HEK293 (cell line): Measurements from ENCODE around the gene SAP25.
A peak's percentile ranks its signal among the peaks of the same experiment; 100 is the strongest.

Experiments
- FEZF1 ChIP-seq: fragments of 450-650 bp; formaldehyde crosslinking; IDR thresholded peaks from 2 replicates; pipeline ENCODE4 v1.5.1; 2016; ENCODE audit warnings: missing biosample characterization, missing genetic modification characterization
- GLIS2 ChIP-seq: fragments of 450-650 bp; formaldehyde crosslinking; IDR thresholded peaks from 2 replicates; pipeline ENCODE4 v1.5.1; 2016; ENCODE audit warnings: missing biosample characterization, missing genetic modification characterization
- HOXA7 ChIP-seq: sonication (generic); formaldehyde crosslinking; IDR thresholded peaks from 2 replicates; pipeline ENCODE4 v1.8.1; 2022; ENCODE audit warnings: missing genetic modification reagents, borderline replicate concordance
- KLF16 ChIP-seq: fragments of 450-650 bp; formaldehyde crosslinking; IDR thresholded peaks from 2 replicates; pipeline ENCODE4 v1.5.1; 2017; ENCODE audit warnings: missing biosample characterization, missing genetic modification characterization
- PRDM1 ChIP-seq: fragments of 450-650 bp; formaldehyde crosslinking; IDR thresholded peaks from 2 replicates; pipeline ENCODE4; 2016; ENCODE audit warnings: missing biosample characterization, missing genetic modification characterization
- SCRT1 ChIP-seq: fragments of 450-650 bp; formaldehyde crosslinking; IDR thresholded peaks from 2 replicates; pipeline ENCODE4 v1.5.1; 2016; ENCODE audit warnings: missing biosample characterization, missing genetic modification characterization, borderline replicate concordance
- YY2 ChIP-seq: fragments of 450-650 bp; formaldehyde crosslinking; IDR thresholded peaks from 2 replicates; pipeline ENCODE4 v1.5.1; 2016; ENCODE audit warnings: missing biosample characterization, missing genetic modification characterization
- ZIC2 ChIP-seq: fragments of 450-650 bp; formaldehyde crosslinking; IDR thresholded peaks from 2 replicates; pipeline ENCODE4 v1.5.1; 2016; ENCODE audit warnings: missing biosample characterization, missing genetic modification characterization
- ZNF146 ChIP-seq: fragments of 450-650 bp; formaldehyde crosslinking; IDR thresholded peaks from 2 replicates; pipeline ENCODE4 v1.5.1; 2016; ENCODE audit warnings: missing biosample characterization, missing genetic modification characterization
- ZNF223 ChIP-seq: fragments of 450-650 bp; formaldehyde crosslinking; IDR thresholded peaks from 2 replicates; pipeline ENCODE4 v1.5.1; 2016; ENCODE audit warnings: missing biosample characterization, missing genetic modification characterization
- ZNF239 ChIP-seq: fragments of 450-650 bp; formaldehyde crosslinking; IDR thresholded peaks from 2 replicates; pipeline ENCODE4 v1.5.1; 2016; ENCODE audit warnings: missing biosample characterization, missing genetic modification characterization
- ZNF266 ChIP-seq: fragments of 450-650 bp; formaldehyde crosslinking; IDR thresholded peaks from 2 replicates; pipeline ENCODE4 v1.5.1; 2016; ENCODE audit warnings: missing biosample characterization, missing genetic modification characterization, low read depth
- ZNF311 ChIP-seq: fragments of 450-650 bp; formaldehyde crosslinking; IDR thresholded peaks from 2 replicates; pipeline ENCODE4 v1.5.1; 2017; ENCODE audit warnings: missing biosample characterization, missing genetic modification characterization, borderline replicate concordance
- ZNF366 ChIP-seq: fragments of 450-650 bp; formaldehyde crosslinking; conservative IDR thresholded peaks from 2 replicates; pipeline ENCODE4 v1.5.1; 2016; ENCODE audit warnings: missing biosample characterization, missing genetic modification characterization
- ZNF48 ChIP-seq: fragments of 450-650 bp; formaldehyde crosslinking; IDR thresholded peaks from 2 replicates; pipeline ENCODE4 v1.5.1; 2016; ENCODE audit warnings: missing biosample characterization, missing genetic modification characterization
- ZNF501 ChIP-seq: fragments of 450-650 bp; formaldehyde crosslinking; IDR thresholded peaks from 2 replicates; pipeline ENCODE4 v1.5.1; 2016; ENCODE audit warnings: missing biosample characterization, missing genetic modification characterization
- ZNF513 ChIP-seq: fragments of 450-650 bp; IDR thresholded peaks from 2 replicates; pipeline ENCODE4 v1.5.1; 2018; ENCODE audit warnings: missing biosample characterization, missing genetic modification characterization
- ZNF529 ChIP-seq: fragments of 450-650 bp; formaldehyde crosslinking; IDR thresholded peaks from 2 replicates; pipeline ENCODE4 v1.5.1; 2017; ENCODE audit warnings: missing genetic modification characterization, missing biosample characterization; ENCODE audit not compliant: insufficient replicate concordance
- ZNF561 ChIP-seq: fragments of 450-650 bp; IDR thresholded peaks from 2 replicates; pipeline ENCODE4 v1.5.1; 2018; ENCODE audit warnings: missing biosample characterization, missing genetic modification characterization, borderline replicate concordance
- ZNF596 ChIP-seq: fragments of 450-650 bp; IDR thresholded peaks from 2 replicates; pipeline ENCODE4 v1.5.0; 2018; ENCODE audit warnings: missing biosample characterization, mild to moderate bottlenecking, missing genetic modification characterization, moderate library complexity
- ZNF623 ChIP-seq: fragments of 450-650 bp; formaldehyde crosslinking; IDR thresholded peaks from 2 replicates; pipeline ENCODE4 v1.5.1; 2016; ENCODE audit warnings: missing biosample characterization, missing genetic modification characterization
- ZNF624 ChIP-seq: fragments of 450-650 bp; formaldehyde crosslinking; IDR thresholded peaks from 2 replicates; pipeline ENCODE4 v1.5.1; 2017; ENCODE audit warnings: missing biosample characterization, missing genetic modification characterization
- ZNF654 ChIP-seq: fragments of 450-650 bp; formaldehyde crosslinking; IDR thresholded peaks from 2 replicates; pipeline ENCODE4 v1.5.1; 2016; ENCODE audit warnings: low read depth, missing biosample characterization, missing genetic modification characterization
- ZNF658 ChIP-seq: fragments of 450-650 bp; formaldehyde crosslinking; IDR thresholded peaks from 2 replicates; pipeline ENCODE4; 2016; ENCODE audit warnings: missing biosample characterization, missing genetic modification characterization
- ZNF664 ChIP-seq: fragments of 450-650 bp; formaldehyde crosslinking; IDR thresholded peaks from 2 replicates; pipeline ENCODE4 v1.5.1; 2016; ENCODE audit warnings: missing biosample characterization, missing genetic modification characterization
- ZNF792 ChIP-seq: fragments of 450-650 bp; formaldehyde crosslinking; IDR thresholded peaks from 2 replicates; pipeline ENCODE4 v1.5.1; 2016; ENCODE audit warnings: missing biosample characterization, missing genetic modification characterization
- ZNF843 ChIP-seq: fragments of 450-650 bp; formaldehyde crosslinking; IDR thresholded peaks from 2 replicates; pipeline ENCODE4 v1.5.1; 2016; ENCODE audit warnings: missing biosample characterization, missing genetic modification characterization
- ZSCAN18 ChIP-seq: fragments of 450-650 bp; formaldehyde crosslinking; IDR thresholded peaks from 2 replicates; pipeline ENCODE4 v1.5.1; 2016; ENCODE audit warnings: missing biosample characterization, missing genetic modification characterization
- ZSCAN30 ChIP-seq: fragments of 450-650 bp; IDR thresholded peaks from 2 replicates; pipeline ENCODE4 v1.5.1; 2018; ENCODE audit warnings: missing biosample characterization, mild to moderate bottlenecking, missing genetic modification characterization, moderate library complexity
- TF ChIP-seq, protein P1 (sequence below): fragments of 450-650 bp; formaldehyde crosslinking; IDR thresholded peaks from 2 replicates; pipeline ENCODE4 v1.5.1; 2016; ENCODE audit warnings: missing biosample characterization, missing genetic modification characterization, borderline replicate concordance
- TF ChIP-seq, protein P2 (sequence below): fragments of 450-650 bp; formaldehyde crosslinking; IDR thresholded peaks from 2 replicates; pipeline ENCODE4 v1.5.1; 2016; ENCODE audit warnings: missing biosample characterization, missing genetic modification characterization
- TF ChIP-seq, protein P3 (sequence below): fragments of 450-650 bp; formaldehyde crosslinking; IDR thresholded peaks from 2 replicates; pipeline ENCODE4 v1.5.1; 2017; ENCODE audit warnings: missing biosample characterization, missing genetic modification characterization

Gene SAP25

DNA sequence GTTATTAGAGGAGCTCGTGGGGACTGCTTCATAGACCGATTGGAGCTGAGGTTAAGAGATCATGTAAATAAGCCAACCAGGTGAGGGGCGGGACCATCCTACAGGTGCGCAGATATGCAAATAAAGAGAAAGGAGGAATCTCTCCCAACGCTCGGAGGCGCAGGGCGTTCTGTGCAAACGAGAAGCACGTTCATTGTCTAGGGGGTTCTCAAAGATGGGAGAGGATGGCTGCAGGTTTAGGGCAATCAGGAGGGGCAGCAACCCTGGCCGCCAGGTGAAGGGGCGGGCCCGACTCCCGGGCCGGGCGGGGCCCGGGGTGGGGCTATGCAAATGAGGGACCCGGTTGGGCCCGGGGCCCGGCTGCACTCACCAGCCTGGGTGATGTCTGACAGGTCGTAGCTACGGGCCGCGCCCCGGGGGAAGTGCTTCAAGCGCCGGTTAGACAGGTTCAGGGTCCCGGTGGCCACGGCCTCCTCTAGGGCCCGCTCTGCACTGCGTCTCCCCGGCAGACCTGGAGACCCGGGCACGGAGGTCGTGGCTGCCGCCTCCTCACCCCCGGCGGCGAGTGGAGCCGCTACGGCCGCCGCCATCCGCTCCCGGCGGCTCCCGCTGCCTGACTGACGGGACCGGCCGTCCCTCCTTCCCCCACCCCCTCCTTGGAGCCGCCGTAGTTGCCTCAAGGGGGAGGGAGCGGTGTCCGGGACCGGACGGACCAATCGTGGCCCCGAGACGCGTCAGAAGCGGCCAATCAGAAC lies 12.0 kb upstream of the SAP25 start, which contains the start of gene LRCH4 (continued):
- TF ChIP-seq, protein P1, sequence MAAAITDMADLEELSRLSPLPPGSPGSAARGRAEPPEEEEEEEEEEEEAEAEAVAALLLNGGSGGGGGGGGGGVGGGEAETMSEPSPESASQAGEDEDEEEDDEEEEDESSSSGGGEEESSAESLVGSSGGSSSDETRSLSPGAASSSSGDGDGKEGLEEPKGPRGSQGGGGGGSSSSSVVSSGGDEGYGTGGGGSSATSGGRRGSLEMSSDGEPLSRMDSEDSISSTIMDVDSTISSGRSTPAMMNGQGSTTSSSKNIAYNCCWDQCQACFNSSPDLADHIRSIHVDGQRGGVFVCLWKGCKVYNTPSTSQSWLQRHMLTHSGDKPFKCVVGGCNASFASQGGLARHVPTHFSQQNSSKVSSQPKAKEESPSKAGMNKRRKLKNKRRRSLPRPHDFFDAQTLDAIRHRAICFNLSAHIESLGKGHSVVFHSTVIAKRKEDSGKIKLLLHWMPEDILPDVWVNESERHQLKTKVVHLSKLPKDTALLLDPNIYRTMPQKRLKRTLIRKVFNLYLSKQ (tag by site-specific recombination), result no peak
- TF ChIP-seq YY2 (peak; percentile 89), FEZF1 (tag by site-specific recombination) (no peak), PRDM1 (tag by site-specific recombination) (no peak), ZNF223 (tag by site-specific recombination) (no peak), ZNF561 (tag by site-specific recombination) (no peak; the same call in 1 of the 2 replicates), ZNF664 (tag by site-specific recombination) (no peak), ZNF624 (tag by site-specific recombination) (peak; percentile 68; the same call in 1 of the 2 replicates), ZNF658 (tag by site-specific recombination) (no peak), ZNF48 (no peak), ZNF146 (tag by site-specific recombination) (0 out of 2 replicates have a peak, but pooled peaks have one; percentile 36), ZNF623 (peak; percentile 11; the same call in 1 of the 2 replicates), HOXA7 (CRISPR knock-in tag) (no peak), ZNF501 (peak; percentile 98), ZNF529 (tag by site-specific recombination) (no peak), ZIC2 (tag by site-specific recombination) (no peak), ZNF792 (no peak), ZNF596 (no peak), GLIS2 (tag by site-specific recombination) (no peak), ZNF266 (no peak), ZNF843 (tag by site-specific recombination) (peak; percentile 82), ZNF311 (tag by site-specific recombination) (no peak), ZNF513 (tag by site-specific recombination) (no peak), ZNF366 (tag by site-specific recombination) (peak; percentile 73), ZSCAN30 (tag by site-specific recombination) (peak; percentile 92), ZNF239 (tag by site-specific recombination) (peak; percentile 69; the same call in 1 of the 2 replicates), SCRT1 (tag by site-specific recombination) (peak; percentile 92), ZSCAN18 (tag by site-specific recombination) (0 out of 2 replicates have a peak, but pooled peaks have one; percentile 52), ZNF654 (tag by site-specific recombination) (no peak), KLF16 (tag by site-specific recombination) (peak; percentile 96)
- TF ChIP-seq, protein P2, sequence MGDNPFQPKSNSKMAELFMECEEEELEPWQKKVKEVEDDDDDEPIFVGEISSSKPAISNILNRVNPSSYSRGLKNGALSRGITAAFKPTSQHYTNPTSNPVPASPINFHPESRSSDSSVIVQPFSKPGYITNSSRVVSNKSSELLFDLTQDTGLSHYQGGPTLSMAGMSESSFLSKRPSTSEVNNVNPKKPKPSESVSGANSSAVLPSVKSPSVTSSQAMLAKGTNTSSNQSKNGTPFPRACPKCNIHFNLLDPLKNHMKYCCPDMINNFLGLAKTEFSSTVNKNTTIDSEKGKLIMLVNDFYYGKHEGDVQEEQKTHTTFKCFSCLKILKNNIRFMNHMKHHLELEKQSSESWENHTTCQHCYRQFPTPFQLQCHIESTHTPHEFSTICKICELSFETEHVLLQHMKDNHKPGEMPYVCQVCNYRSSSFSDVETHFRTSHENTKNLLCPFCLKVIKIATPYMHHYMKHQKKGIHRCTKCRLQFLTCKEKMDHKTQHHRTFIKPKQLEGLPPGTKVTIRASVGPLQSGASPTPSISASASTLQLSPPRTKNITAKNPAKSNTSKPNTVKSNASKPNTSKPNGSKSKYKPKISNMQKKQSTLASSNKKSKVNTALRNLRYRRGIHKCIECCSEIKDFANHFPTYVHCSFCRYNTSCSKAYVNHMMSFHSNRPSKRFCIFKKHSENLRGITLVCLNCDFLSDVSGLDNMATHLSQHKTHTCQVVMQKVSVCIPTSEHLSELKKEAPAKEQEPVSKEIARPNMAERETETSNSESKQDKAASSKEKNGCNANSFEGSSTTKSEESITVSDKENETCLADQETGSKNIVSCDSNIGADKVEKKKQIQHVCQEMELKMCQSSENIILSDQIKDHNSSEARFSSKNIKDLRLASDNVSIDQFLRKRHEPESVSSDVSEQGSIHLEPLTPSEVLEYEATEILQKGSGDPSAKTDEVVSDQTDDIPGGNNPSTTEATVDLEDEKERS (tag by site-specific recombination), result 0 out of 2 replicates have a peak, but pooled peaks have one; percentile 9
- TF ChIP-seq, protein P3, sequence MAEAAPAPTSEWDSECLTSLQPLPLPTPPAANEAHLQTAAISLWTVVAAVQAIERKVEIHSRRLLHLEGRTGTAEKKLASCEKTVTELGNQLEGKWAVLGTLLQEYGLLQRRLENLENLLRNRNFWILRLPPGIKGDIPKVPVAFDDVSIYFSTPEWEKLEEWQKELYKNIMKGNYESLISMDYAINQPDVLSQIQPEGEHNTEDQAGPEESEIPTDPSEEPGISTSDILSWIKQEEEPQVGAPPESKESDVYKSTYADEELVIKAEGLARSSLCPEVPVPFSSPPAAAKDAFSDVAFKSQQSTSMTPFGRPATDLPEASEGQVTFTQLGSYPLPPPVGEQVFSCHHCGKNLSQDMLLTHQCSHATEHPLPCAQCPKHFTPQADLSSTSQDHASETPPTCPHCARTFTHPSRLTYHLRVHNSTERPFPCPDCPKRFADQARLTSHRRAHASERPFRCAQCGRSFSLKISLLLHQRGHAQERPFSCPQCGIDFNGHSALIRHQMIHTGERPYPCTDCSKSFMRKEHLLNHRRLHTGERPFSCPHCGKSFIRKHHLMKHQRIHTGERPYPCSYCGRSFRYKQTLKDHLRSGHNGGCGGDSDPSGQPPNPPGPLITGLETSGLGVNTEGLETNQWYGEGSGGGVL, result peak; percentile 64
